SK-N-SH (cell line): Measurements from ENCODE around the gene PKNOX1.

Experiments
- EZH2phosphoT487 ChIP-seq: fragments of 200-600 bp; sonication (generic); IDR thresholded peaks from 2 replicates; pipeline ENCODE4 v1.6.1; 2017; ENCODE audit warnings: low read depth, mixed run types, mild to moderate bottlenecking, antibody characterized with exemption, moderate library complexity, borderline replicate concordance
- TF ChIP-seq, protein P1 (sequence below): IDR thresholded peaks from 2 replicates; pipeline ENCODE4 v1.4.0; 2012; ENCODE audit warnings: low read depth, borderline replicate concordance

DNA sequence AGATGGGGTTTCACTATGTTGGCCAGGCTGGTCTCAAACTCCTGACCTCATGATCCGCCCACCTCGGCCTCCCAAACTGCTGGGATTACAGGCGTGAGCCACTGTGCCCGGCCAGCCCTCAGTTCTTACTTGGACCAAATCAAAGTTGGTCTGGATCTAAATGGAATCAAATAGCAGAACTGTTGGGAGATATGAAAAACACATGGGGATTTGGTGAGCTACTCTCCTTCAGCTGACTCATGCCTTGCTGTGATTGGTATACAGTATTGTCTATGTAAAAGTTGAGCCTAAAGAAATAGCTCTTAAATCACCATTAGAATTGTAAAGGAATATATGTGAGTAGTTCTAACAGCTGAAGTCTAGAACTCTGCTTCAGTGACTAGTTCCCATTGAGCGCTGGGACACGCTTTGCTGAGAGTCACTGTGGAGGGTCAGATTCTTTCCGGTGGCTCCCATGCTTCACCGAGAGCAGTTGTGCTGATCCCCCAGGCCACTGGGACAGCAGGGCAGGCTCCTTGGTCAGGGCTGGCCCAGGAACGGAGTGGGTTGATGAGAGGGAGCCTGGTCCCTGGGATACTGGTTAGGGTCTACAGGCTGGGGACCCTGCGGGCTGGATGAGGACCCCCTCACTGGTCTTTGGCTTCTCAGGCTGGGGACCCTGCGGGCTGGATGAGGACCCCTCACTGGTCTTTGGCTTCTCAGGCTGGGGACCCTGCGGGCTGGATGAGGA is 14.0 kb downstream of the PKNOX1 start:
- TF ChIP-seq EZH2phosphoT487: no peak
- TF ChIP-seq, protein P1, sequence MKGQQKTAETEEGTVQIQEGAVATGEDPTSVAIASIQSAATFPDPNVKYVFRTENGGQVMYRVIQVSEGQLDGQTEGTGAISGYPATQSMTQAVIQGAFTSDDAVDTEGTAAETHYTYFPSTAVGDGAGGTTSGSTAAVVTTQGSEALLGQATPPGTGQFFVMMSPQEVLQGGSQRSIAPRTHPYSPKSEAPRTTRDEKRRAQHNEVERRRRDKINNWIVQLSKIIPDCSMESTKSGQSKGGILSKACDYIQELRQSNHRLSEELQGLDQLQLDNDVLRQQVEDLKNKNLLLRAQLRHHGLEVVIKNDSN: no peak
